ENCODE results near the gene NFKBIB. TPM values are rescaled to one million over a fixed set of nuclear protein-coding genes. Genes with fewer than 3 reads are reported as not detected.

The NFKBIB gene
- total RNA-seq, 1 experiment from 2014 or later = 51.2 TPM

- Histone ChIP-seq H3K9me3 (ENCODE audit: control insufficient read depth in 1 of 2, insufficient read depth in 1 of 2, low read depth in 1 of 2, low read length in 2 of 2) (no peaks in the 10 kb centered on the region), H3K4me2 (ENCODE audit: low read length) (no peak overlapping the region), H3K9ac (ENCODE audit: low read length) (no peak overlapping the region), H3K36me3 (ENCODE audit: control insufficient read depth in 1 of 2, insufficient read depth in 2 of 2, low read length in 2 of 2) (peaks cover 2 to 6% of the 10 kb centered on the region in 2 experiments; a peak in 2 of 4 replicates), H3K9me2 (ENCODE audit: insufficient read depth) (no peaks in the 10 kb centered on the region), H4K20me1 (ENCODE audit: insufficient read depth) (no peaks in the 10 kb centered on the region), H2AFZ (ENCODE audit: low read depth, low read length, poor library complexity, severe bottlenecking) (no peak overlapping the region), H3K4me3 (replicated peaks in 1 of 2; ENCODE audit: low read depth in 1 of 2, low read length in 2 of 2) (no peak overlapping the region), H3K79me2 (ENCODE audit: insufficient read depth, low read length) (no peaks in the 10 kb centered on the region), H3K27me3 (ENCODE audit: insufficient read depth, low read length) (no peaks in the 10 kb centered on the region), H3K27ac (ENCODE audit: low read depth, low read length) (no peak overlapping the region), H3K4me1 (ENCODE audit: control insufficient read depth in 1 of 2, insufficient read depth in 2 of 2, low read length in 2 of 2) (no peaks in the 10 kb centered on the region)
- ChIA-PET CTCF (interaction anchor here (2.3 kb wide), 1 partner anchor 12 kb away, joined by 10 read pairs; the partner anchor contains the start of genes MRPS12 and SARS2), POLR2A (no interaction called here), RAD21 (ENCODE audit: low non-redundant PET in 1 of 2, low total read pairs in 2 of 2, uncharacterized antibody in 2 of 2, unreplicated experiment in 2 of 2) (no interaction called here)
- no peak for ATAC-seq
- no peak for DNase-seq (ENCODE audit: low read depth, low spot score)
- intact Hi-C loops (cut with micrococcal nuclease) = no loop called here
- no TSS peak for BruUV-seq (replicated peaks)
- TF ChIP-seq REST (IDR thresholded peaks at IDR 0.05; ENCODE audit: low read depth) (no peak), JUND (IDR thresholded peaks at IDR 0.05) (no peak), ATF3 (IDR thresholded peaks at IDR 0.05) (no peak), CBX3 (IDR thresholded peaks at IDR 0.05; ENCODE audit: low read depth) (no peak), EZH2 (IDR thresholded peaks at IDR 0.05) (no peak), ZBTB33 (IDR thresholded peaks at IDR 0.05; ENCODE audit: extremely low read depth, insufficient replicate concordance, low read length) (no peak), EZH2phosphoT487 (IDR thresholded peaks at IDR 0.05; ENCODE audit: borderline replicate concordance) (no peak), POLR2AphosphoS5 (IDR thresholded peaks at IDR 0.05; ENCODE audit: low read depth, low read length) (no peak), MAX (IDR thresholded peaks at IDR 0.05) (no peak), POLR2A (IDR thresholded peaks at IDR 0.05; ENCODE audit: borderline replicate concordance, extremely low read depth, insufficient read depth, insufficient read length) (no peak), SRF (IDR thresholded peaks at IDR 0.05; ENCODE audit: low read depth) (no peak), CTCF (IDR thresholded peaks at IDR 0.05 in 2 of 3, conservative IDR thresholded peaks at IDR 0.05 in 1 of 3; ENCODE audit: borderline replicate concordance in 1 of 3, insufficient read depth in 1 of 3, low read depth in 2 of 3, low read length in 2 of 3) (no peak), RAD21 (IDR thresholded peaks at IDR 0.05; ENCODE audit: low read depth) (no peak), SIN3A (IDR thresholded peaks at IDR 0.05; ENCODE audit: low read depth) (no peak)
These were observed 18.8 kb downstream of the NFKBIB start for GRCh38 chr19:38918526-38918925.
